Mucosa of rectum (tissue), 2 donors: ENCODE results near the gene TUBA1B.
"Not testable (repeated sequence)": the region's sequence is repeated elsewhere in the genome, so short reads cannot be mapped to it uniquely, and the experiment has no call there.

ENCODE experiments used
- H3K27ac ChIP-seq, 2 donors: one replicate each; pipeline ENCODE4 v1.7.0; 2013; ENCODE audit warnings: inconsistent platforms in 2 of 2, low read depth in 2 of 2, low read length in 2 of 2
- H3K27me3 ChIP-seq, 2 donors: one replicate each; pipeline ENCODE4 v1.7.0; 2013; ENCODE audit warnings: low read length in 2 of 2; ENCODE audit not compliant: control insufficient read depth in 2 of 2, insufficient read depth in 2 of 2
- H3K36me3 ChIP-seq, 2 donors: one replicate each; pipeline ENCODE4 v1.7.0; 2013; ENCODE audit warnings: low read length in 2 of 2; ENCODE audit not compliant: control insufficient read depth in 2 of 2, insufficient read depth in 2 of 2
- H3K4me1 ChIP-seq, 2 donors: one replicate each; pipeline ENCODE4 v1.7.0; 2013; ENCODE audit warnings: low read length in 2 of 2, mild to moderate bottlenecking in 1 of 2; ENCODE audit not compliant: control insufficient read depth in 2 of 2, insufficient read depth in 2 of 2
- H3K4me3 ChIP-seq, 2 donors: one replicate each; pipeline ENCODE4 v1.7.0; 2013; ENCODE audit warnings: low read length in 2 of 2
- H3K9ac ChIP-seq, 2 donors: one replicate each; pipeline ENCODE4 v1.7.0; 2013; ENCODE audit warnings: low read length in 2 of 2, low read depth in 1 of 2, mild to moderate bottlenecking in 1 of 2
- H3K9me3 ChIP-seq, 2 donors: one replicate each; pipeline ENCODE4 v1.7.0; 2013; ENCODE audit warnings: low read length in 2 of 2; ENCODE audit not compliant: control insufficient read depth in 2 of 2
- donor health status: healthy.
- donor health status: Normal muscosa, but diverticular disease.

Gene TUBA1B

GRCh38 chr12:49127971-49128370 is 3.2 kb downstream of the TUBA1B start:
- not testable (repeated sequence) for H3K9ac ChIP-seq, H3K27me3 ChIP-seq, H3K4me3 ChIP-seq, H3K9me3 ChIP-seq, H3K27ac ChIP-seq
- Histone ChIP-seq H3K4me1 (peaks cover 20 to 21% of the 10 kb centered on the region in 2 donors), H3K36me3 (peaks cover 19 to 25% of the 10 kb centered on the region in 2 donors)

GRCh38 chr12:49126852-49127763 is 4.1 kb downstream of the TUBA1B start:
- Histone ChIP-seq H3K27me3 (no peaks in the 10 kb centered on the region), H3K9ac (no peak overlapping the region), H3K4me1 (peaks cover 16 to 17% of the 10 kb centered on the region in 2 donors), H3K4me3 (no peak overlapping the region), H3K36me3 (peaks cover 19 to 25% of the 10 kb centered on the region in 2 donors), H3K27ac (no peak overlapping the region), H3K9me3 (no peaks in the 10 kb centered on the region)

- no peaks in the 10 kb centered on the region for H3K4me1 ChIP-seq
- H3K27ac ChIP-seq: no peak overlapping the region
- H3K4me3 ChIP-seq: no peak overlapping the region
- no peaks in the 10 kb centered on the region for H3K9me3 ChIP-seq
- H3K27me3 ChIP-seq: no peaks in the 10 kb centered on the region
- no peak overlapping the region for H3K9ac ChIP-seq
- no peaks in the 10 kb centered on the region for H3K36me3 ChIP-seq
Observed at GRCh38 chr12:49121047-49121696, 10.0 kb downstream of the TUBA1B start.

- Histone ChIP-seq H3K36me3 (peaks cover 0 to 7% of the 10 kb centered on the region in 2 donors), H3K27me3 (no peaks in the 10 kb centered on the region), H3K9ac (peak overlapping the region; percentile 95 to 99), H3K4me1 (peaks cover 15 to 18% of the 10 kb centered on the region in 2 donors), H3K4me3 (peak overlapping the region; percentile 90 to 97), H3K27ac (peak overlapping the region; percentile 97 to 98), H3K9me3 (no peaks in the 10 kb centered on the region)
Observed at GRCh38 chr12:49111206-49111605, 20.0 kb downstream of the TUBA1B start.

GRCh38 chr12:49110464-49111155 is 20.6 kb downstream of the TUBA1B start, which contains the start of gene LMBR1L:
Gene LMBR1L (minus strand): TSS chr12:49110847. CDS start chr12:49110555, 292 bp downstream.
- Histone ChIP-seq H3K36me3 (peaks cover 6 to 11% of the 10 kb centered on the region in 2 donors), H3K4me1 (peaks cover 15 to 18% of the 10 kb centered on the region in 2 donors), H3K27me3 (no peaks in the 10 kb centered on the region), H3K9me3 (no peaks in the 10 kb centered on the region), H3K4me3 (peak within 1 kb of the TSS; percentile 90 to 97), H3K9ac (peak within 1 kb of the TSS; percentile 95 to 99), H3K27ac (peak within 1 kb of the TSS; percentile 97 to 98)

- Histone ChIP-seq H3K9me3 (no peaks in the 10 kb centered on the region), H3K36me3 (peaks cover 12 to 14% of the 10 kb centered on the region in 2 donors), H3K4me1 (peaks cover 15 to 18% of the 10 kb centered on the region in 2 donors), H3K9ac (peak overlapping the region; percentile 95 to 99), H3K27me3 (no peaks in the 10 kb centered on the region), H3K4me3 (peak overlapping the region; percentile 90 to 97), H3K27ac (peak overlapping the region; percentile 97 to 98)
Observed at GRCh38 chr12:49109641-49110463, 21.3 kb downstream of the TUBA1B start.

GRCh38 chr12:49108958-49109404 is 22.2 kb downstream of the TUBA1B start:
- Histone ChIP-seq H3K36me3 (peaks cover 15 to 20% of the 10 kb centered on the region in 2 donors), H3K9ac (peak overlapping the region; percentile 53 to 79), H3K9me3 (no peaks in the 10 kb centered on the region), H3K27me3 (no peaks in the 10 kb centered on the region), H3K4me1 (peaks cover 15 to 18% of the 10 kb centered on the region in 2 donors), H3K4me3 (peak overlapping the region; percentile 90 to 97), H3K27ac (peak overlapping the region; percentile 69 to 97)

GRCh38 chr12:49105504-49106084 is 25.6 kb downstream of the TUBA1B start:
- Histone ChIP-seq H3K27ac (no peak overlapping the region), H3K36me3 (peaks cover 40 to 51% of the 10 kb centered on the region in 2 donors), H3K4me3 (no peak overlapping the region), H3K9me3 (no peaks in the 10 kb centered on the region), H3K4me1 (peaks cover 13 to 15% of the 10 kb centered on the region in 2 donors), H3K27me3 (no peaks in the 10 kb centered on the region), H3K9ac (no peak overlapping the region)

- H3K9me3 ChIP-seq: no peaks in the 10 kb centered on the region
- H3K9ac ChIP-seq: no peak overlapping the region
- peaks cover 13 to 14% of the 10 kb centered on the region in 2 donors for H3K4me1 ChIP-seq
- H3K4me3 ChIP-seq: no peak overlapping the region
- H3K36me3 ChIP-seq: peaks cover 46 to 59% of the 10 kb centered on the region in 2 donors
- H3K27me3 ChIP-seq: no peaks in the 10 kb centered on the region
- H3K27ac ChIP-seq: no peak overlapping the region
Observed at GRCh38 chr12:49104822-49105221, 26.4 kb downstream of the TUBA1B start.
